Spleen (tissue), 11 donors: Measurements from ENCODE around the gene FGD6. TPM values are rescaled to one million over a fixed set of nuclear protein-coding genes. Genes with fewer than 3 reads are reported as not detected.
"Not testable (repeated sequence)": the region's sequence is repeated elsewhere in the genome, so short reads cannot be mapped to it uniquely, and the experiment has no call there.

Experiments used
- DNase-seq: peaks from one replicate; pipeline ENCODE4 v3.0.0-alpha.2; 2020
- H3K27ac ChIP-seq, 8 donors: fragments of 200-600 bp; sonication (generic) in 7 of 8; 1 replicate in 4 of 8; 2 replicates in 4 of 8; pipeline versions ENCODE4 v1.5.0 to v1.8.0; 2016 to 2021; ENCODE audit warnings: inconsistent platforms in 4 of 8, mild to moderate bottlenecking in 4 of 8, moderate library complexity in 1 of 8
- H3K27me3 ChIP-seq, 7 donors: fragments of 200-600 bp; sonication (generic) in 6 of 7; replicated peaks in 1 of 7; 1 replicate in 4 of 7; 2 replicates in 3 of 7; pipeline versions ENCODE4 v1.5.0 to v1.8.0; 2016 to 2021; ENCODE audit warnings: inconsistent platforms in 3 of 7, mild to moderate bottlenecking in 1 of 7
- H3K36me3 ChIP-seq, 6 donors: fragments of 200-600 bp; sonication (generic) in 5 of 6; 1 replicate in 4 of 6; 2 replicates in 2 of 6; pipeline versions ENCODE4 v1.5.0 to v1.8.0; 2016 to 2021; ENCODE audit warnings: inconsistent platforms in 2 of 6
- H3K4me1 ChIP-seq, 6 donors: fragments of 200-600 bp; sonication (generic) in 5 of 6; 1 replicate in 3 of 6; 2 replicates in 3 of 6; pipeline versions ENCODE4 v1.5.0 to v1.8.0; 2016 to 2021; ENCODE audit warnings: inconsistent platforms in 3 of 6
- H3K4me3 ChIP-seq, 8 donors: fragments of 200-600 bp; sonication (generic) in 7 of 8; 1 replicate in 4 of 8; 2 replicates in 4 of 8; pipeline versions ENCODE4 v1.5.0 to v1.8.0; 2016 to 2021; ENCODE audit warnings: inconsistent platforms in 4 of 8, mild to moderate bottlenecking in 4 of 8, moderate library complexity in 2 of 8
- H3K9me3 ChIP-seq, 8 donors: fragments of 200-600 bp; sonication (generic) in 7 of 8; 1 replicate in 4 of 8; 2 replicates in 4 of 8; pipeline versions ENCODE4 v1.5.0 to v1.8.0; 2016 to 2021; ENCODE audit warnings: inconsistent platforms in 4 of 8
- CTCF ChIP-seq, 11 experiments: fragments of 200-600 bp in 7 of 11; fragments of 450-650 bp in 4 of 11; sonication (generic) in 4 of 11; IDR thresholded peaks in 8 of 11; conservative IDR thresholded peaks in 3 of 11; 1 replicate in 7 of 11; 2 replicates in 4 of 11; pipeline versions ENCODE4 v1.4.0 to v1.8.0; 2016 to 2021; ENCODE audit warnings: antibody characterized with exemption in 11 of 11, inconsistent platforms in 4 of 11, mild to moderate bottlenecking in 1 of 11
- POLR2A ChIP-seq, 3 donors: fragments of 450-650 bp; IDR thresholded peaks; one replicate each; pipeline ENCODE4 v1.5.1; 2017; ENCODE audit warnings: antibody characterized with exemption in 3 of 3, mild to moderate bottlenecking in 1 of 3
- POLR2AphosphoS5 ChIP-seq, 3 donors: sonication (generic); formaldehyde crosslinking; IDR thresholded peaks; one replicate each; pipeline ENCODE4 v1.5.1; 2017; ENCODE audit warnings: antibody characterized with exemption in 3 of 3
- WGBS, 5 donors: extraction: QIAGEN DNeasy Blood & Tissue Kit in 3 of 5; methylation state at CpG; one replicate each; pipeline versions ENCODE4 v1.1.5 to v1.1.7; 2013 to 2018; 5-methylcytosine and 5-hydroxymethylcytosine counted together
- intact Hi-C: fragments of 100-400 bp; cut with DNase I; formaldehyde crosslinking; loops from one replicate; pipeline ENCODE4 v1.15.0; 2023; ENCODE audit warnings: low total_unique reads
- polyA plus RNA-seq, 3 donors: library from polyadenylated mRNA; stranded (reverse); fragments of 200-250 nt; gene quantifications; one replicate each; pipeline ENCODE4 v1.2.1, GENCODE V29; 2013
- total RNA-seq, 7 donors: library from RNA; depleted of rRNA in 3 of 7; stranded (reverse); fragments of >200 nt in 3 of 7; fragmentation: NEBNext Ultra II Directional in 4 of 7; extraction: Animal tissue kit (Norgen Biotek cat#: 25700) in 4 of 7; gene quantifications; one replicate each; pipeline versions ENCODE4 v1.1.0 to v1.2.1, GENCODE V29; 2016 to 2021
- donor health status: healthy with polysubstance abuse.
- donor health status: DM: no; HTN: no; CAD: no; lungs with moderate emphysema.
- donor health status: DM: no; HTN: no; CAD: no.
- donor health status: Bipolar disorder and iron deficiency.
- donor health status: healthy.
- donor health status: DM: no; HTN: no; CAD: no.
- donor health status: DM: yes; HTN: yes; CAD: no.

The FGD6 gene
- total and polyA plus RNA-seq, 10 donors = 0.78 to 13.0 (median 10.4) TPM

- H3K36me3 ChIP-seq = peaks cover 0 to 9% (median 0%) of the 10 kb centered on the region in 6 donors
- no peak overlapping the region for H3K4me3 ChIP-seq
- no peak overlapping the region for H3K27ac ChIP-seq
- WGBS, 5 donors = 75 to 90% (median 82%) methylated on average over 3 of the region's 3 CpGs
- no peaks in the 10 kb centered on the region for H3K9me3 ChIP-seq
- peaks cover 0 to 13% (median 5%) of the 10 kb centered on the region in 6 donors for H3K4me1 ChIP-seq
- intact Hi-C loops = no loop called here
- H3K27me3 ChIP-seq = no peaks in the 10 kb centered on the region
- TF ChIP-seq POLR2A (IDR thresholded peaks at IDR 0.05) (no peak), CTCF (IDR thresholded peaks at IDR 0.05 in 8 of 11, conservative IDR thresholded peaks at IDR 0.05 in 3 of 11) (no peak), POLR2AphosphoS5 (IDR thresholded peaks at IDR 0.05) (no peak)
- DNase-seq = no peak
These were observed 120.4 kb downstream of the FGD6 start for GRCh38 chr12:95096852-95097251.

GRCh38 chr12:95096378-95096777, 120.9 kb downstream of the FGD6 start:
- no peak overlapping the region for H3K4me3 ChIP-seq
- intact Hi-C loops = no loop called here
- H3K36me3 ChIP-seq = peaks cover 0 to 9% (median 0%) of the 10 kb centered on the region in 6 donors
- no peak overlapping the region for H3K27ac ChIP-seq
- H3K4me1 ChIP-seq = peaks cover 0 to 13% (median 5%) of the 10 kb centered on the region in 6 donors
- H3K9me3 ChIP-seq = no peaks in the 10 kb centered on the region
- H3K27me3 ChIP-seq = no peaks in the 10 kb centered on the region
- WGBS, 5 donors = 85 to 94% (median 87%) methylated on average over 2 of the region's 2 CpGs
- TF ChIP-seq POLR2A (IDR thresholded peaks at IDR 0.05) (no peak), CTCF (IDR thresholded peaks at IDR 0.05 in 8 of 11, conservative IDR thresholded peaks at IDR 0.05 in 3 of 11) (no peak), POLR2AphosphoS5 (IDR thresholded peaks at IDR 0.05) (no peak)
- no peak for DNase-seq

- intact Hi-C loops, DNase-seq, H3K9me3 ChIP-seq, H3K36me3 ChIP-seq, H3K27ac ChIP-seq, H3K27me3 ChIP-seq, H3K4me3 ChIP-seq: not testable (repeated sequence)
- 62 to 78% (median 68%) methylated on average over 2 of the region's 2 CpGs for WGBS, 5 donors
- H3K4me1 ChIP-seq = peaks cover 0 to 13% (median 5%) of the 10 kb centered on the region in 6 donors
These were observed 121.4 kb downstream of the FGD6 start for GRCh38 chr12:95095866-95096265.

- TF ChIP-seq CTCF (IDR thresholded peaks at IDR 0.05 in 8 of 11, conservative IDR thresholded peaks at IDR 0.05 in 3 of 11) (no peak), POLR2AphosphoS5 (IDR thresholded peaks at IDR 0.05) (no peak), POLR2A (IDR thresholded peaks at IDR 0.05) (no peak)
- 65 to 83% (median 74%) methylated on average over 1 of the region's 1 CpG for WGBS, 5 donors
- intact Hi-C loops = no loop called here
- Histone ChIP-seq H3K27me3 (no peaks in the 10 kb centered on the region), H3K9me3 (no peaks in the 10 kb centered on the region), H3K27ac (no peak overlapping the region), H3K4me1 (peaks cover 0 to 7% (median 2%) of the 10 kb centered on the region in 6 donors), H3K36me3 (peaks cover 0 to 9% (median 0%) of the 10 kb centered on the region in 6 donors), H3K4me3 (no peak overlapping the region)
- no peak for DNase-seq
These were observed 127.8 kb downstream of the FGD6 start for GRCh38 chr12:95089462-95089861.

- Histone ChIP-seq H3K36me3 (peaks cover 0 to 9% (median 0%) of the 10 kb centered on the region in 6 donors), H3K4me3 (no peak overlapping the region), H3K27ac (no peak overlapping the region), H3K4me1 (peaks cover 0 to 7% (median 2%) of the 10 kb centered on the region in 6 donors), H3K27me3 (no peaks in the 10 kb centered on the region), H3K9me3 (no peaks in the 10 kb centered on the region)
- TF ChIP-seq POLR2A (IDR thresholded peaks at IDR 0.05) = no peak
- no peak for TF ChIP-seq POLR2AphosphoS5 (IDR thresholded peaks at IDR 0.05)
- TF ChIP-seq CTCF (IDR thresholded peaks at IDR 0.05 in 8 of 11, conservative IDR thresholded peaks at IDR 0.05 in 3 of 11) = no peak
- intact Hi-C loops = no loop called here
- 80 to 89% (median 83%) methylated on average over 3 of the region's 3 CpGs for WGBS, 5 donors
- no peak for DNase-seq
These were observed 128.9 kb downstream of the FGD6 start for GRCh38 chr12:95088379-95088778.
